Sigmoid colon (tissue), 7 donors: ENCODE data around the gene MACROD2. TPM values are rescaled to one million over a fixed set of nuclear protein-coding genes. Genes with fewer than 3 reads are reported as not detected.

Source experiments
- DNase-seq: peaks from one replicate; pipeline ENCODE4 v3.0.0-alpha.2; 2019
- H3K27ac ChIP-seq, 4 donors: fragments of 200-600 bp; sonication (generic); one replicate each; pipeline ENCODE4 v1.5.1; 2016 to 2019; ENCODE audit warnings: mild to moderate bottlenecking in 1 of 4
- H3K27me3 ChIP-seq, 3 donors: fragments of 200-600 bp; sonication (generic); one replicate each; pipeline ENCODE4 v1.5.1; 2019; ENCODE audit warnings: mild to moderate bottlenecking in 1 of 3
- H3K36me3 ChIP-seq, 4 donors: fragments of 200-600 bp; sonication (generic); one replicate each; pipeline ENCODE4 v1.5.1; 2016 to 2019
- H3K4me1 ChIP-seq, 4 donors: fragments of 200-600 bp; sonication (generic); one replicate each; pipeline ENCODE4 v1.5.1; 2017 to 2019
- H3K4me3 ChIP-seq, 4 donors: fragments of 200-600 bp; sonication (generic); one replicate each; pipeline ENCODE4 v1.5.1; 2017 to 2019; ENCODE audit warnings: mild to moderate bottlenecking in 2 of 4, moderate library complexity in 1 of 4
- H3K9me3 ChIP-seq, 4 donors: fragments of 200-600 bp in 3 of 4; sonication (generic) in 3 of 4; one replicate each; pipeline versions ENCODE4 v1.5.1 to v1.6.1; 2013 to 2019
- CTCF ChIP-seq, 4 experiments: fragments of 450-650 bp in 3 of 4; fragments of 200-600 bp in 1 of 4; IDR thresholded peaks; one replicate each; pipeline ENCODE4 v1.5.1; 2016 to 2019; ENCODE audit warnings: antibody characterized with exemption in 4 of 4, mild to moderate bottlenecking in 3 of 4, moderate library complexity in 2 of 4
- EP300 ChIP-seq, 4 donors: sonication (generic); formaldehyde crosslinking; IDR thresholded peaks; one replicate each; pipeline ENCODE4 v1.6.1; 2017; ENCODE audit warnings: antibody characterized with exemption in 4 of 4
- POLR2A ChIP-seq, 2 donors: fragments of 450-650 bp; IDR thresholded peaks; one replicate each; pipeline ENCODE4 v1.6.1; 2016; ENCODE audit warnings: antibody characterized with exemption in 2 of 2, mild to moderate bottlenecking in 2 of 2, moderate library complexity in 2 of 2
- POLR2AphosphoS5 ChIP-seq, 4 donors: sonication (generic); formaldehyde crosslinking; IDR thresholded peaks; one replicate each; pipeline ENCODE4 v1.6.1; 2017; ENCODE audit warnings: antibody characterized with exemption in 4 of 4
- WGBS, 2 donors: extraction: QIAGEN DNeasy Blood & Tissue Kit; methylation state at CpG; one replicate each; pipeline ENCODE4 v1.1.7; 2013; 5-methylcytosine and 5-hydroxymethylcytosine counted together
- intact Hi-C: fragments of 100-400 bp; cut with DNase I; formaldehyde crosslinking; loops from one replicate; pipeline ENCODE4 v1.15.1; 2023
- polyA plus RNA-seq, 3 donors: library from polyadenylated mRNA; stranded (reverse); fragments of 200-250 nt; gene quantifications; one replicate each; pipeline ENCODE4 v1.2.3, GENCODE V29; 2013
- total RNA-seq, 4 donors: library from RNA; depleted of rRNA; stranded (reverse); fragments of >200 nt; gene quantifications; one replicate each; pipeline ENCODE4 v1.1.0, GENCODE V29; 2016
- donor health status: healthy with polysubstance abuse.
- donor health status: Bipolar disorder and iron deficiency.
- donor health status: healthy.

MACROD2 gene
- total and polyA plus RNA-seq, 7 donors, result 1.2 to 22.4 (median 5.8) TPM

DNA sequence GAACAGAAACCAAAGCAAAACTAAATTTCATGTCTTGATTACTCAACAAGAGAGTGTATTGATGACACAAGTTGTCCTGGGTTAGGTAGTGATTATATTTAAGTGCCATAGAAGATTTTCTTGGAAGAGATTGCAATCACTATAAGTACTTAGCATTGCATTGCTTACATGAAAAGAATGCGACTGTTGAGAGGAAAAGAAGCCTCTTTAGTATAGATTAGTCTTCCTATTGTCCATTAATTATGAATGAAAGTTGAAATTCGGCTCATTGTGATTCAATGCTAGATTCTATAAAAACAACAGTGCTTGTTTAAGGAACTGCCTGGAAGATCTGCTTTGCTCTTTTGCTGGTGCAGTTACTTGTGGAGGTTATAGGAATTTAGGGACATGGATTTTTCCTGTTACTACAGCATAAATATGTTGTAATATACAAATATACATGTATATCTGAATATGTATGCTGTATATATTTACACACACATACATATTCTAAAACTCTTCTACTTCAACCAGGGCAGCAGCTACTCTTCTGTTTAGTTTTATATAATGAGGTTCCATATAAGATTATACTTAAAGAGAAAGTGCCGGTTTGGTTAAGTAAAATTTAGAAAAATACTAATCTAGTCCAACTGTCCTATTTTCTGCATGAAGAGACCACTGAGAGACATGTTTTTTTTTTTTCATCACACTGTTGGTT is 1781.6 kb downstream of the MACROD2 start:
- intact Hi-C loops, result no loop called here
- 85 to 86% methylated on average over 3 of the region's 3 CpGs for WGBS, 2 donors

DNA sequence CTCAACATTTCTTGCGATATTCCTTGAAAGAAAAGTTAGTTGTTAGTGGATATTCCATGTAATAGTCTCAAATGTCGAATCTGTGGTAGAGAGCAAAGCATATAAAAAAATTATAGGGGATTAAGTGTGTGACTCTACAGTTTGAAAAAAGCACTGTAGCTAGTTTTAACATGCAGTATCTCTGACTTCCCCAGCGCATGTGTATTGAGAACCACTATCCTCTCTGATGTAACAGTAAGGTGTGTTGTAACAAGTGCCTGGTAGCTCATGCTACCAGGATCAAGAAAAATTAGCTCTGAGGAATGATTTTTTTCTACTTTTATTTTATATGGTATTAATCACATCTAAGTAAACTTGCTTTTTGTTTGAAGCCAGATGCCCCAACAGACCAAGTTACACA is 1788.7 kb downstream of the MACROD2 start:
- no peak for DNase-seq
- intact Hi-C loops, result no loop called here
- Histone ChIP-seq H3K4me3 (no peak overlapping the region), H3K27ac (no peak overlapping the region), H3K4me1 (no peaks in the 10 kb centered on the region), H3K36me3 (no peaks in the 10 kb centered on the region), H3K9me3 (no peaks in the 10 kb centered on the region), H3K27me3 (no peaks in the 10 kb centered on the region)
- TF ChIP-seq POLR2AphosphoS5 (IDR thresholded peaks at IDR 0.05) (no peak), POLR2A (IDR thresholded peaks at IDR 0.05) (no peak), EP300 (IDR thresholded peaks at IDR 0.05) (no peak), CTCF (IDR thresholded peaks at IDR 0.05) (no peak)
- WGBS, 2 donors, result 86 to 90% methylated on average over 3 of the region's 3 CpGs

More for the DNA sequence above, 1781.6 kb downstream of the MACROD2 start:
- no peak overlapping the region for H3K4me3 ChIP-seq
- no peak overlapping the region for H3K27ac ChIP-seq
- no peak for TF ChIP-seq EP300 (IDR thresholded peaks at IDR 0.05)
- TF ChIP-seq CTCF (IDR thresholded peaks at IDR 0.05), result no peak
- TF ChIP-seq POLR2AphosphoS5 (IDR thresholded peaks at IDR 0.05), result no peak
- TF ChIP-seq POLR2A (IDR thresholded peaks at IDR 0.05), result no peak
- DNase-seq, result no peak
- H3K27me3 ChIP-seq, result no peaks in the 10 kb centered on the region
- H3K4me1 ChIP-seq, result no peaks in the 10 kb centered on the region
- H3K9me3 ChIP-seq, result no peaks in the 10 kb centered on the region
- no peaks in the 10 kb centered on the region for H3K36me3 ChIP-seq

GRCh38 chr20:15789079-15789478 is 1793.8 kb downstream of the MACROD2 start:
- Histone ChIP-seq H3K27ac (no peak overlapping the region), H3K36me3 (no peaks in the 10 kb centered on the region), H3K9me3 (no peaks in the 10 kb centered on the region), H3K27me3 (no peaks in the 10 kb centered on the region), H3K4me1 (no peaks in the 10 kb centered on the region), H3K4me3 (no peak overlapping the region)
- TF ChIP-seq POLR2A (IDR thresholded peaks at IDR 0.05) (no peak), EP300 (IDR thresholded peaks at IDR 0.05) (no peak), POLR2AphosphoS5 (IDR thresholded peaks at IDR 0.05) (no peak), CTCF (IDR thresholded peaks at IDR 0.05) (no peak)
- intact Hi-C loops, result no loop called here
- 66 to 75% methylated on average over 4 of the region's 4 CpGs for WGBS, 2 donors
- no peak for DNase-seq

GRCh38 chr20:15792855-15793254 is 1797.5 kb downstream of the MACROD2 start:
- H3K27me3 ChIP-seq, result no peaks in the 10 kb centered on the region
- no peak for DNase-seq
- TF ChIP-seq EP300 (IDR thresholded peaks at IDR 0.05) (no peak), CTCF (IDR thresholded peaks at IDR 0.05) (no peak), POLR2AphosphoS5 (IDR thresholded peaks at IDR 0.05) (no peak), POLR2A (IDR thresholded peaks at IDR 0.05) (no peak)
- no peaks in the 10 kb centered on the region for H3K4me1 ChIP-seq
- no peaks in the 10 kb centered on the region for H3K9me3 ChIP-seq
- WGBS, 2 donors, result 89 to 95% methylated on average over 7 of the region's 7 CpGs
- no peak overlapping the region for H3K4me3 ChIP-seq
- intact Hi-C loops, result no loop called here
- H3K27ac ChIP-seq, result no peak overlapping the region
- no peaks in the 10 kb centered on the region for H3K36me3 ChIP-seq

GRCh38 chr20:15794409-15794808 is 1799.1 kb downstream of the MACROD2 start:
- no peaks in the 10 kb centered on the region for H3K27me3 ChIP-seq
- H3K27ac ChIP-seq, result no peak overlapping the region
- no peak overlapping the region for H3K4me3 ChIP-seq
- TF ChIP-seq POLR2A (IDR thresholded peaks at IDR 0.05) (no peak), POLR2AphosphoS5 (IDR thresholded peaks at IDR 0.05) (no peak), EP300 (IDR thresholded peaks at IDR 0.05) (no peak), CTCF (IDR thresholded peaks at IDR 0.05) (no peak)
- H3K9me3 ChIP-seq, result no peaks in the 10 kb centered on the region
- DNase-seq, result no peak
- intact Hi-C loops, result no loop called here
- no peaks in the 10 kb centered on the region for H3K4me1 ChIP-seq
- WGBS, 2 donors, result 86 to 94% methylated on average over 5 of the region's 5 CpGs
- no peaks in the 10 kb centered on the region for H3K36me3 ChIP-seq
